LHCN-M2 (cell line): Measurements from ENCODE around the gene COL4A1. TPM values are rescaled to one million over a fixed set of nuclear protein-coding genes. Genes with fewer than 3 reads are reported as not detected.

ENCODE experiments used
- DNase-seq: peaks from one replicate; pipeline ENCODE4 v3.0.0-alpha.2; 2012; ENCODE audit warnings: low read depth
- total RNA-seq: library from RNA; depleted of rRNA; stranded (reverse); fragments of >200 nt; gene quantifications from 2 replicates; pipeline ENCODE4 v1.2.3, GENCODE V29; 2014

Gene COL4A1
- total RNA-seq, 1 experiment from 2014 or later: 68.5 TPM

GRCh38 chr13:110170020-110170790 lies 136.8 kb downstream of the COL4A1 start:
- no peak for DNase-seq

DNA sequence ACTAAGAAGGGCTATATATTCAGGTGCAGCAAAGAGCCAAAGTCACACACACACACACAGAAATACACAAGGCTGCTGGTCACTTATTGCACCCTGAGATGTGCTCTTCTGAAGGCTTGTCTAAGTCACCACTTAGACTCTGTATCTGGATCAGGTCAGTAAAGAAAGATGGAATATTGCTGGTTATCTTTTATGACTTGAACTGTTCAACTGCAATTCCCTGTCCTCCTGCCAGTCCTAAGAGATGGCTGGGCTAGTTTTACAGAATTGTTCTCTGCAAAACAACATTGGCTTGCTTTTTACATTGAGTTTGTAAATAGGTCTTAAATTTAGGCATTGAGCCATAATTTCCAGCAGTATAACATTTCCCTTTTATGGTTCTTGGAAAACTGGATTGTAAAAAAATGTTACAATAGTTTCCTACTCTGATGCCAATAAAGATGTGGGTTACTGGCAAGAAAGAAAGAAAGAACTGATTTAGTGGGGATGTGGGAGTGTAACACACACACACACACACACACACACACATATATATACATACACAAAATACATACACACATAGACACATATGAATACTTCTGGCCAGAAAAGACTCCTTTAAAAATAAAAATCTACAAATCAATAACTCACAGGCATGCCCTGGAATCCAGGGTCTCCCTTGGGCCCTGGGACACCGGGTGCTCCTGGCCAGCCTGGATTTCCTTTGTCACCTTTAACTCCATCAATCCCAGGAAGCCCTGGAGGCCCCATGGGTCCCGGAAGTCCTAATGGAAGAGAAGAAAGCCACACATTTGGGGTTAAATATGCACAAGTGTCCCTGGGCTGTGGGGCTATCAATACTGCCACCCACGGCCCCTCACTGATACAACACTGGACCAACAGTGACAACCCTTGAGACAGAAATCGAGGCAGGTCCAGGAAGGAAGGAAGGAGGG lies 137.7 kb downstream of the COL4A1 start:
- DNase-seq: no peak

- no peak for DNase-seq
Measured at GRCh38 chr13:110166598-110166997, 140.4 kb downstream of the COL4A1 start.

- no peak for DNase-seq
Measured at GRCh38 chr13:110164706-110165105, 142.3 kb downstream of the COL4A1 start.

DNA sequence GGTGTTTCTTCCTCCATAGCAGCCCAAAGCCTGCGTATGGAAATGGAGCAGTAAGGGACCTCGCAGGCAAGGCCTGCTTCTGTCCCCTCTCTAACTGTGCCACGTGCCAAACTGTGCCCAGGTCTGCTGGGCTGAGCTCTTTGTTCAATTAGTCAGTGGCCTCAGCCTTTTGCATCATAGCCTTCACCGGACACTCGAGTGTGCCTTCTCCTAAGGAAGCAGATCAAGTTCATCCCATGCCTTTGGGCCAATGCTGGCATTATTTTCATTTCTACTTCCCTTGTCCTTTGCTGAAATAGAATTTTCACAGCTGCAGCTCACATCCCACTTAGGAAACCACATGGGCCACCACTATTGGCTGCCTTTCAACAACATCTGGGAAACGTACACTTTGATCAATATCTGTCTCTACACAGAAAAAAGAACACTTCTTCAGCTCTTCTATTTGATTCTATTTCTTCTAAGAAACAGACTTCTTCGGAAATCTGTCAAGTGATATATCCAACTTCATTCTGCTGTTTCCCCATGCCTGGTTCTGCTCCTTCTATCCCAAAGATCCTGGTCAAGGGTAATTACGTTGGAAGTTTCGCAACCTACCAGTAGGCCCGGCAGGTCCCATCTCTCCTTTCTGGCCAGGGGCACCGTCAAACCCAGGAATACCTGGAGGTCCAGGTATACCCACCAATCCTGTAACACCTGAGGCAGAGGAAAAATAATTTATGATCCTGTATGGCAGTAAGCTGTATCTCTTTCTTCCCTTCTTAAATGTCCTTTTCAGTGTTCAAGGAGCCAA lies 143.9 kb downstream of the COL4A1 start:
- no peak for DNase-seq

DNA sequence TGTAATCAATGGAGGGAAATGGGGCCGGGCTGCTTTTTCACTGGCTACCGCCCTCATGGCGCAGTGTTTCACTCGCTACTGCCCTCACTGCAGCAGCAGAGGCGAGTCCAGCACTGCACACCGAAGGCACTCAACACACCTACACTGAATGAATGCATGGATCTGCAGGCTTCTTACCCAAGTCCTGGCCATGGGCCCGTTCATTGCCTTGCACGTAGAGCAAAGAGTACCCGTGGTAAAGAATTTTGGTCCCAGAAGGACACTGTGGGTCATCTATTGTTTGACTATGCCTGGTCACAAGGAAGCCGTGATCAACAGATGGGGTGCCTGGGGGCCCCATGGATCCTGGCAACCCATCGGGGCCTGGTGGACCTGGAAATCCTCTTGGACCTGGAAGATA lies 144.9 kb downstream of the COL4A1 start:
- DNase-seq: no peak

DNA sequence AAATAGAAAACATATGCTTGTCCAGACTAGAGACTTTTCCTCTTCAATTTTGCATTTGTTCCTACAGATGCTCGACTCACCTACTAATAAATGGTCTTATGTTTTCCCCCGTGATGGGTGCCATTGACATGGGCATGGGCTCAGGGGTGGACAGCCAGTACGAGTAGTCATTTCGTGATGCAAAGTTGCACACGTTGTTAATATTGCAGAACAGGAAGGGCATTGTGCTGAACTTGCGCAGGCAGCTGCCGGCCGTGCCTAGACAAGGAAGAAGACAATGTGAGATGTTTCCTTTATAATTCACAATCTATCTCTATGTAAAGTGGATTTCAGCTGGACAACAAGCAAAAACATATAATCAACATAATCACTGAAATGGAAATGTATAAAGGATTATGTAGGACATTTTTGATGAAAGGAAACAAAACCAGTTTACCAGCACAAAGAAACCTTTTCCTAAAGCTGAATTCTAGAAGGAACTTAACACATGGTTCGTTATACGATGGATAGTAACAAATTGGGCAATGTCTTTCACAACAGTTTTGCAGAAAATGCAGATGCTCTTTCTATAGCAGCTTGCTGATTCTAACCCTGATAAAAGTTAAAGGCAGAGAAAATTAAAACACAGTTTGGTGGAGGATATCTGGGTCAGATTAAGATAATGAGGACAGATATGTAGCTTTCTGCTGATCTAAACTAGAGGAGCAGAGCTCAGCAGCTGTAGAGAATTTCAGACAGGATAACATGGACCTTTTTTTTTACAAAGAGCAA lies 145.7 kb downstream of the COL4A1 start:
- no peak for DNase-seq

DNA sequence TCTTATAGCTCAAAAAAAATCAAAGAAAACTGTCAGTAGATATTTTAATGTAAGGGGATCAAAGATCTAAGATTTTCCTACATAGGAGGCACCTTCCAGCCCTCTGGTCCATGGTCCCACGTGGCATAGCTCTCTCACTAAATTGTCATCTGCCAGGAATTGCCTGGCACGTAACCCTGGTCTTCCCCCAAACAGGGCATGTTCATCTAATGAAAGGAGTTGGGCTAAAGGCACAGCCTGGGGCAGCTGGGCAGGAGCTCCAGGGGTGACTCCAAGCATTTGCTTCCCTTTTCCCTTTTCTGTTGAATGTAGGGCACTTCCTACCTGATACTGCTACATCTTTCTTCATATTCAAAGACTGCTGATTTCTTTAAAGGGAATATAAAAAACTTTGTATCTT lies 148.7 kb downstream of the COL4A1 start:
- DNase-seq: no peak

GRCh38 chr13:110157718-110158117 lies 149.2 kb downstream of the COL4A1 start:
- no peak for DNase-seq

DNA sequence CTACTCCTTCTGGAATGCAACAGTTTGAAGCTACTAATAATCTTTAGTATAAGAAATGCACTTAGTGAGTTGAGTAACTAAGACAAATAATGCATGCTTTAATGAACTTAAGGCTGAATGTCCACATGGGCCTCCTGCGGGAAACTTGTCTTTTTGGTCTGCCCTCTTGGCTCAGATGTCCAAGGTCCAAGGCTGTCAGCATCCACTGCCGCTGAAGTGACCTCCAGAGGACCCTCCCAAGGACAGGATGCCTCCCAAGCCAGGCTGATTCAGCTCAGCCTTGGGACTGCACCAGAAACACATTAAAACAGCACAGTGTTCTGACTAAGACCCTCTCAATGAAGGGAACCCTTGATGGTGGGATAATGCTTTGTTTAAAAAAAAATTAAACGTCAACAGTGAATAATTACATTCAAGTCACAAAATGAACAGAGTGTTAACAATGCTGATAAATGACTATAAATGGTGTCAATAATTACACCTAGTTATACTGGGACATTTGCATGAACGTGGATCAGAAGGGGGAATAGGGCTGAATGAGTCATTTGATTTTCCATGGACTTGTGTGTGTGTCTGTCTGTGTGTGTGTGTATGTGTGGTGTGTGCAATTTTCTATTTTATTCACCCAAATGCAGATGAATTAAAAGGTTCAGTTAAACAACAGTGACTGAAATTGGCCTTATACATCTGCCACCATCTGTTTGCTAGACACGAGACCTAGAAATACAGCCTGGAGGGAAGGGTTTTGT lies 150.5 kb downstream of the COL4A1 start:
- no peak for DNase-seq

DNA sequence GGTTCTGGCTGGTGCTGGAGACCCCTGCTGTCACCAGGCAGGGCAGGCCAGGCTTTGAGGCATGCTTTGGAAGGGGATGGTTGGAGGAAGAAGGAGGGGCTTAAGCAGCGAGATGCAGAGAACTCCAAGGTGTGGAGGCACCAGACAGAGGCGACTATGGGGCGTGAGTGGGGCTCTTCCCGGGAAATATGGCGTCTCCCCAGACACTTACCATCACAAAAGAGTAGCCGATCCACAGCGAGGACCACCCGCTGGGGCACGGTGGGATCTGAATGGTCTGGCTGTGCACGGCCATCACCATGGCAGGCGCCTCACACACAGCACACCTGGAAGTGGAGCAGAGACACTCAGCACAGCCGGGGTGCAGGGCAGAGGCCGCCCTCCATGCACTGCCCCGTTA lies 151.9 kb downstream of the COL4A1 start:
- no peak for DNase-seq

DNA sequence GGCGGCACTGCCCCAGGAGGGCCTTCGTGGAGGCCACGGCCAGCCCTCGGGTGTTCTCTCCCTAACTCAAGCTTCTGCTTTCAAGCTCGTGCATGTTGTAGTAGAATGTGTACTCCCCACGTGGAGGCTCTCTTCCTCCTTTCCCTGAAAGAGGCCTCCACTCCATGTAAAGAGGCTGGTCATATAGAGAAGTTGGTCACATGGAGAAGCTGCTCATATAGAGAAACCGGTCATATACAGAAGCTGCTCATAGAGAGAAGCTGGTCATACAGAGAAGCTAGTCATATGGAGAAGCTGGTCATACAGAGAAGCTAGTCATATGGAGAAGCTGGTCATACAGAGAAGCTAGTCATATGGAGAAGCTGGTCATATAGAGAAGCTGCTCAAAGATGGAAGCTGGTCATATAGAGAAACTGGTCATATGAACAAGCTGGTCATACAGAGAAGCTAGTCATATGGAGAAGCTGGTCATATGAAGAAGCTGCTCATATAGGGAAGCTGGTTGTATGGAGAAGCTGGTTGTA lies 152.5 kb downstream of the COL4A1 start:
- DNase-seq: no peak

- no peak for DNase-seq
Measured at GRCh38 chr13:110152351-110152750, 154.6 kb downstream of the COL4A1 start.

- no peak for DNase-seq
Measured at GRCh38 chr13:110151462-110151861, 155.5 kb downstream of the COL4A1 start.

DNA sequence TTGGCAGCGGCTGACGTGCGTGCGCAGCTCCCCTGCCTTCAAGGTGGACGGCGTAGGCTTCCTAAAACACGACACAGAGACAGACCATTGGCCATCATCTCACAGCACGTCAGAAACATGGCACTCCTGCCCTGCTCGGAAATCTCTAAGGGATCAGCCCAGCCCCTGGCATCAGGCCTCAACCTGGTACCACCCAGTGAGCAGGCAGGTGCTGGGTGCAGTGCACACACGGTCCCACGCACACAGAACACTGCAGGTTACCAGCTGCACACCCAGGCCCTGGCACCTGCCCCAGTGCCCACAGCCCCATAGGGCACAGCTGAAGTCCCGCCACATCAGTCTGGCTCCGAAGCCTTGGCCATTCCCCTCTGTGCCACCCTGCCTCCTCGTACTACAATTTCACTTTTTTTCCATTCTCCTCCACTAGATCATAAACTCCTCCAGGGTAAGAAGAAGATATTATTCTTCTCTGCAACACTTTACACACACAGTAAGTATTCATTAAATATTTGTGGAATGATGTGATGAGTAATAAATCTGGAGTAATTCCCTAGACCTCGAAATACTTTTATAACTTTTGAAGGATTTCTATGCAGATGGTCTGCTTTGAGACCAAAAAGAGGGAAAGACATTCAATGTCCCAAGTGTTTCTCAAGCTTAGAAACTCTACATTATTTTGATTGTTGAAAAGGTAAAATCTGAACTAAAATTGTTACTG lies 156.4 kb downstream of the COL4A1 start:
- peak; percentile 19 for DNase-seq

DNA sequence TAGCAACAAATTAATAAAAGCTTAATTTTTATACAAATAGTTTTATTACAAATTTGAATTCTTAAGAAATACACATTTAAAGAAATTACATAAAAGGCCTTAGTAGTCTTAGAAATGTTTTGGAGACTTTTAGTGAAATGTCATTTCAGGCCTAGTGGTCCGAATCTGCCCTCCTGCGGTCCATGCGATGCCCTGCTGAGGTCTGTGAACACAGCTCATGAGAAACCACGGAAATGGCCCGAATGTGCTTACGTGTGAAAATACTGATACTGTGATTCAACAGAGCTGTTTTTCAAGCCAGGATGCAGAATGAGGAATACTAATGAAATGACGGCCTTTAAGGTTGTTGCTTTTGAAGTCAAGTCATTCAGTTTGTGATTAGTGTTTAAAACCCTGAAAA lies 157.9 kb downstream of the COL4A1 start:
- DNase-seq: no peak

DNA sequence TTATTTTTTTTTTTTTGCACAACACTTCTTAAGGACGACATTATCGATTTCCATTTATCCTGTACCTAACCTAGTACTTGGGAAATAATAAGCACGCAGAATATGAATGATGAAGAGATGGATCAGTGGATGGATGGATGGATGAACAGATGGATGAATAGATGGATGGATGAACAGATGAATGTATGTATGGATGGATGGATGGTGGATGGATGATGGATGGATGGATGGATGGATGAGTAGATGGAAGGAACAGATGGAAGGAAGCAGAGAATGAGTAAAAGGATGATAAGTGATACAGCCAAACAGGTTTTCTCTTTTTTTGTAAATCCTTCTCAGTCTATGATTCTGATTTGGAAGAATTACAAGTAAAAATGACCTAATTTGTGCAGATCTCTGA lies 166.9 kb downstream of the COL4A1 start:
- DNase-seq: no peak

- no peak for DNase-seq
Measured at GRCh38 chr13:110138700-110139036, 168.3 kb downstream of the COL4A1 start.

GRCh38 chr13:110138010-110138699 lies 168.8 kb downstream of the COL4A1 start:
- peak; percentile 89 for DNase-seq
